Left ventricle myocardium superior (tissue), 1 donor: Measurements from ENCODE around the gene DLGAP1. TPM values are rescaled to one million over a fixed set of nuclear protein-coding genes. Genes with fewer than 3 reads are reported as not detected.
A peak's percentile ranks its signal among the peaks of the same experiment; 100 is the strongest.
"Not testable (repeated sequence)": the region's sequence is repeated elsewhere in the genome, so short reads cannot be mapped to it uniquely, and the experiment has no call there.

Experiments used
- ATAC-seq: fragments of 200-7000 bp; cut with Tn5 transposase; one replicate; pipeline ENCODE4 v1.9.1; 2020; ENCODE audit warnings: mild to moderate bottlenecking, moderate library complexity
- DNase-seq: peaks from one replicate; pipeline ENCODE4 v3.0.0-alpha.2; 2020
- intact Hi-C: fragments of 100-400 bp; cut with micrococcal nuclease; formaldehyde crosslinking; loops from one replicate; pipeline ENCODE4 v1.11.0; 2022
- total RNA-seq: library from RNA; stranded (reverse); fragmentation: NEBNext Ultra II Directional; extraction: Animal tissue kit (Norgen Biotek cat#: 25700); gene quantifications from one replicate; pipeline ENCODE4 v1.2.1, GENCODE V29; 2021
- donor health status: DM: no; HTN: yes; CAD: no; lungs with severe emphysema.

Gene DLGAP1
- total RNA-seq, 1 donor from 2014 or later, result not detected

GRCh38 chr18:4040391-4041092, 414.6 kb downstream of the DLGAP1 start:
- no peak for ATAC-seq

GRCh38 chr18:4035521-4035920, 419.6 kb downstream of the DLGAP1 start:
- no peak for ATAC-seq
- intact Hi-C loops, result no loop called here

More at GRCh38 chr18:4040391-4041092, 414.6 kb downstream of the DLGAP1 start:
- intact Hi-C loops, result no loop called here
- no peak for DNase-seq

GRCh38 chr18:4034815-4035214, 420.3 kb downstream of the DLGAP1 start:
- DNase-seq, ATAC-seq, intact Hi-C loops: not testable (repeated sequence)

More at GRCh38 chr18:4035521-4035920, 419.6 kb downstream of the DLGAP1 start:
- no peak for DNase-seq

DNA sequence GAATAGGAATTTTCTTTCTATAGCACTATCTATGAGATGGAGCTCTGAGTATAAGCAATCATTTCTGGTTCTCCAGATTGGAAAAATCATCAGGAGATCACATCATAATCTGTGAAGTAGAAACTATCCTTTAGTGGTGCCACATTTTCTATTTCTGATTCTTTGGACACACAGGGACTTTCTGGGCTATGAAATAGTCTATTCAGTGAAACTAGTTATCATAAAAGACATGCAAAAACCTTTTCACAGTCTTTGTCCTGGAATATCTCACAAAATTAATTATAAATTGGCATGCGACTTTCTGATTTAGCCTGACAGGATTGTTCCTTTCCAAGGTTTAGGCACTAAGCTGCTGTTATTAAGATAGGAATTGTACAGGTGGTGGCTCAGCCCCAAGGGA, 428.6 kb downstream of the DLGAP1 start:
- no peak for ATAC-seq
- no peak for DNase-seq
- intact Hi-C loops, result no loop called here

DNA sequence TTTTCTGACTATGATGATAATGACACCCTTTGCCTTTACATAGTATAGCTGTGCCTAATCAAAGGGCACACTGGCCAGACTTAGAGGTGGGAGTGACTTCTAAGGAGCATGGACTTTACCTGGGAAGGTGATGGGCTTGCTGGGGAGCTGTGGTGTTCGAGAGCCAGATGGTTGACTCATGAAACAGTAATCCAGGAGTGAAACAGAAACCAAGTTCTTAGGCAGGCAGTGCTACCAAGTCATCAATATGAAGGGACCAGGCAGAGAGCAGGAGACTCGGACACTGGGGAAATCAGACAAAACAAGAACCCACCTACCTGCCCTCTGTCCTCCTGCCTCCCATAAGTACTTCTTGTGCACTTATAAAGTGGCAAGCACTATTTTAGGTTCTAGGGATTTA, 430.4 kb downstream of the DLGAP1 start:
- intact Hi-C loops, result no loop called here
- DNase-seq (no peak), ATAC-seq (no peak)

DNA sequence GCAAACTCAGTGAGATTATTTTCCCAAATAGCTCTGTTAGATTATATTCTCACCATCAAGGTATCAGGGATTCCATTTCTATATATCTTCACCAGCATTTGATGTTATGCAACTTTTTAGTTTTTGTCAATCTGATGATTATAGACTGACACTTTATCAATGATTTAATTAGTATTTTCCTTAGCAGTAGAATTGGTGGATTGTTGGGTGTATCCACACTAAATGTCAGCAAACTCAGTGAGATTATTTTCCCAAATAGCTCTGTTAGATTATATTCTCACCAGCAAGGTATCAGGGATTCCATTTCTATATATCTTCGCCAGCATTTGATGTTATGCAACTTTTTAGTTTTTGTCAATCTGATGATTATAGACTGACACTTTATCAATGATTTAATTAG, 432.4 kb downstream of the DLGAP1 start:
- intact Hi-C loops, DNase-seq, ATAC-seq: not testable (repeated sequence)

GRCh38 chr18:4020026-4020425, 435.1 kb downstream of the DLGAP1 start:
- DNase-seq (no peak), ATAC-seq (no peak)
- intact Hi-C loops, result no loop called here

- intact Hi-C loops, result no loop called here
- ATAC-seq (no peak), DNase-seq (no peak)
These were observed 437.6 kb downstream of the DLGAP1 start for GRCh38 chr18:4017480-4017879.

DNA sequence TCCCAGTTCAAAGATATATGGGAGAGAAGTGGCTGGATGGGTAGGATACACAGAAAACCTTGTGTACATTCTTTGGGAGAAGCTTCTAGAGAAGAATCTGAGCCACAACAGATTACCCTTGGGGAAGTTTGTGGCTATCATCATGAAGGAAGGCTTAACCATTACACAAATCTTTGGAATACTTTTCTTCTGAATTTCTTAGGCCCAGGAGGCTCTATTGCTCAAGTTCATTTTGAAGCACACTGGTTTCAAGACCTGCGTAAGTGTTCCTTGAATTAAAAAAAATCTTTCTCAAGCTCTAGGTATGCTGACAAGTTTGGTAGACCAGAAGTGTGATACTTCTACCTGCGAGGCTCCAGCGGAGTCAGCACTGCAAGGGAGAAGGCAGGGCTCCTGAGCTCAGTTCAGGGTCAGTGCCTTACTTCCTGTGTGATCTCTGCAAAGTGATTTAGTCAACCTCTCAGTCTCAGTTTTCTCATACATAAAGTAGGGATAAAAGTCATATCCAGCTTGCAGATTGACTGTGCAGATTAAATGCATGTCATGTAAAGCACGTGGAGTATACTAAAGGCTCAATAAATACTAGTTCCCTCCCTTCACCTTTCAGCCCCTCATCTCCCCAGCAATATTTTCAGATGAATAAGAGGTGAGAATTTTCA, 438.6 kb downstream of the DLGAP1 start:
- intact Hi-C loops, result no loop called here
- no peak for DNase-seq
- ATAC-seq, result no peak

DNA sequence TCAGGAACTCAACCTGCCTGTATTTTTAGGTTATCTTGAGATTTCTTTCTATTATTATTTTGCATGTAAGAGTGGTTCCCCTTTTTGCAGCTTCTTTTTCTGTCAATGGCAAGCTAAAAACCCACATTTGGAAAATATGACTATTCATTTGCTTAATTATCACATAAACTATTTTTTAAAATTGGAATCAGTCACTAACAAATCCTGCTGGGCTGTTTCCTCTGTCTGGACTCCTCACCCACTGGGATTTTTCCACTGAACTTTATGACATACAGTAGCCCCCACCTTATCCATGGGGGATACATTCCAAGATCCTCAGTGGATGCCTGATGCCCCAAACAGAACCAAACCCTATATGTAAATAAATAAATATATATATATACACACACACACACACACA, 447.3 kb downstream of the DLGAP1 start:
- intact Hi-C loops, result loop anchor here (10.0 kb wide), 1 partner anchor 713 kb away; no protein-coding TSS in a partner anchor
- DNase-seq, result no peak
- ATAC-seq, result no peak

DNA sequence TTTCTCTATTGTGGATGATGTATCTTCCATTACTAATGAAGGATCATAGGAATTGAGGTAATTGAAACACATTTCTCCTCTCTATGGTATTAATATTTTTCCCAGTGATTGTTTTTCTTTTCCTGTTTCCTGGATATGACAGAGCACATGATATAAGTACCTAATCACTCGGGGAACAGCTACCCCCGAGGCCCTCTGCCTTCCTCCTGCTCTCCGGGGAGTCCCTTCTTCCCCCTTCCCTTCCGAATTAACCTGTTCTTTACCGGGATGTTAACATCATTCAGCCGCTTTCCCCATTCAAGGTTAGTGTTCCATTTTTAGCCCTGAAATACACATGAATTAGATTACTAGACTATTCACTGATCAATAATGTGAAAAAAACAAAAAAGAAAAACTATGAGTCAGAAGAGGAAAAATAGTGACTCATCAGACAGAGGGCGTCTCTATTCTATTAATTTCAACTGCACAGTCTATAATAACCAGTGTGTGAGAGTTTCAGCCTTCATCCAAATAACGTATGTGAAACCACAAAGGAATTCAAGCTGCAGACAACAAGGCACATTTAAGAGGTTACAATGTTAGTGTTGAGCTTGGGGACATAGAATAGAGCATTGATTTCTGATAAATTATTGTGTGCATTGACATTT, 450.8 kb downstream of the DLGAP1 start:
- ATAC-seq (no peak), DNase-seq (no peak)
- intact Hi-C loops, result loop anchor here (10.0 kb wide), 1 partner anchor 710 kb away; no protein-coding TSS in a partner anchor

DNA sequence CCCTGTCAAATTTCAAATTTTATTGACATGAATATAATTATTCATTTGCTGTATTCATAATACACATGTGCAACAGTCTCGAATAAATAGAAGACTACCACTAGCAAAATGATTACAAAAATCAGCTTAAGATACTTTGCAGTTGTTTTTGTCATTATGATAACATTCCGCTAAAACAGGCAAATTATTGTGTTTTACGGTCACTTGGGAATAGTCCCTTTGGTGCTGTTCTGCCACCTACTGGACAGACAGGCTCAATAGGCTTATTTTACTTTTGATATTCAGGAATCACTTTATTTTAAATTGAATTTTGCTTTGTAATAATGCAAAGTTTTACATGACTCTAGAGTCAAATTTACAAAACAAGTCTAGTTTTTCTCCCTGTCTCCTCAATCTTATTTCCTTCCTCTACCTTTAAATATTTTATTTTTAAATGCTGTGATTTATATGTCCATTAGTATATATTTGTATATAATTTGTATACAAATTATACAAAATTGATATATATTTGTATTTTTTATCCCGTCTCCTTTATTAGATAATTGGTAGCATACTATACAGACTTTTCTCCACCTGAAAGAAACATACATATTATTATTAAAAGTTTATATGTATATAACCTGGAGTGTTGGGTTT, 456.3 kb downstream of the DLGAP1 start:
- ATAC-seq (no peak), DNase-seq (no peak)
- intact Hi-C loops, result loop anchor here (5.0 to 10.0 kb wide), 2 partner anchors 227 to 724 kb away; no protein-coding TSS in a partner anchor

GRCh38 chr18:3995476-3996102, 459.5 kb downstream of the DLGAP1 start:
- DNase-seq (no peak), ATAC-seq (peak; percentile 51)
- intact Hi-C loops, result loop anchor here (5.0 to 10.0 kb wide), 2 partner anchors 223 to 721 kb away; no protein-coding TSS in a partner anchor

GRCh38 chr18:3993941-3994687, 461.0 kb downstream of the DLGAP1 start:
- DNase-seq, result no peak
- intact Hi-C loops, result loop anchor here (10.0 kb wide), 1 partner anchor 719 kb away; no protein-coding TSS in a partner anchor

DNA sequence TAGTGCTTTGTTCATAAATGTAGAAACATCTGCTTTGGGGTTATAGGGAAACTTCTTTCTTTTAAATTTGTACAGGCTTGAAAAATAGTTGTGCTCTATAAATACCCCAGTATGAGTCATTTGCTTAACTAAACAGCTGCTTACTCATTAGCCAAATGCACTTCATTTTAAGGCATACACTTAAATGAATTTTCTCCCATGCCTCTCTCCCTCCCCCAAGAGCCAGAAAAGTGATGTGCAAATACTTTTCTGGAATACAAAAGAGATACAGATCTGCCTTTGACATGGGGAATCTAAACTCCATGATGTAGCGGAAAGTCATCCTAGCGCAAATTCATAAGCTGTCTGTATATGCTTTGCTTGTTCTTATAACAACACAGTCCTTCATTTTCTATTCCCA, 469.4 kb downstream of the DLGAP1 start:
- DNase-seq (no peak), ATAC-seq (no peak)
- intact Hi-C loops, result no loop called here

More at GRCh38 chr18:3993941-3994687, 461.0 kb downstream of the DLGAP1 start:
- ATAC-seq, result peak; percentile 68

DNA sequence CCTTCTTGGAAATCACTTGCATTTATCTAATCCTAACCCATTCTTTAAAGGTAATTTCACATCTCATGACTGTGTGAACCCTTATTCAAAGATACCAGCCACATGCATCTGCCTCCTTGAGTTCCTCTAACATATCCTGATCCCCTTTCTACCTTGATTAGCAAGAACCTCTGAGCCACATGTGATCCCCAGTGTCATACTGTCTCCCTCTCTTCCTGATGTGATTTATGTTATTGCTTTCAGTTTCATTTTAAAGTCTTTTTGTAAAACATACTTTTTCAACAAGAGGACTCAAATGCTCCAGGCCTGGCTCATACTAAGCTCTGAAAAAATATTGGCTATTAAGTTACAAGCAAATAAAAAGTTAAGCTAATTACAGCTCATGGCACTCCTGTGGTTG, 470.1 kb downstream of the DLGAP1 start:
- DNase-seq, result no peak
- intact Hi-C loops, result no loop called here

GRCh38 chr18:3984163-3984757, 470.8 kb downstream of the DLGAP1 start:
- ATAC-seq (no peak), DNase-seq (no peak)
- intact Hi-C loops, result no loop called here

More for the DNA sequence above, 470.1 kb downstream of the DLGAP1 start:
- ATAC-seq, result no peak
